ENCODE measurements around the gene NRXN3. TPM values are rescaled to one million over a fixed set of nuclear protein-coding genes. Genes with fewer than 3 reads are reported as not detected.

NRXN3 gene
- polyA plus RNA-seq, 1 donor (not counting 4 experiments of a cell fraction or from before 2014, with no cell fraction given): 0.89 TPM

GRCh38 chr14:78142998-78143397 is 27.2 kb upstream of the NRXN3 start:
- Histone ChIP-seq H3K36me3 (ENCODE audit: control insufficient read depth in 2 of 2, extremely low read depth in 1 of 2, insufficient read depth in 2 of 2, low read length in 2 of 2) (no peaks in the 10 kb centered on the region), H3K9me3 (ENCODE audit: control insufficient read depth, low read depth, low read length) (no peaks in the 10 kb centered on the region), H3K27me3 (ENCODE audit: control insufficient read depth, extremely low read depth, insufficient read depth, low read length) (no peaks in the 10 kb centered on the region), H3K27ac (ENCODE audit: control insufficient read depth, insufficient read depth, low read length) (no peak overlapping the region), H2AFZ (ENCODE audit: control insufficient read depth, low read length) (no peak overlapping the region), H3K9me1 (ENCODE audit: control insufficient read depth, extremely low read depth, insufficient read depth, low read length) (no peaks in the 10 kb centered on the region), H3K79me2 (ENCODE audit: control insufficient read depth, insufficient read depth, low read length) (no peaks in the 10 kb centered on the region), H3K4me1 (ENCODE audit: control insufficient read depth, extremely low read depth, insufficient read depth, low read length) (peaks cover 8% of the 10 kb centered on the region), H3K4me3 (ENCODE audit: control insufficient read depth in 2 of 3, extremely low read depth in 1 of 3, insufficient read depth in 2 of 3, low read depth in 1 of 3, low read length in 3 of 3) (no peak overlapping the region), H3K9ac (ENCODE audit: control insufficient read depth, extremely low read depth, insufficient read depth, low read length) (no peak overlapping the region), H3K4me2 (ENCODE audit: control insufficient read depth, extremely low read depth, insufficient read depth, low read depth, low read length) (no peak overlapping the region), H4K20me1 (ENCODE audit: control insufficient read depth, extremely low read depth, insufficient read depth, low read length) (no peaks in the 10 kb centered on the region)
- dilution Hi-C loops (cut with MboI; ENCODE audit: extremely low pct_ligation_motif_present, low sequenced_read_pairs): no loop called here
- FAIRE-seq (peak; percentile 48), DNase-seq (ENCODE audit: low read depth, low spot score) (no peak)
- TF ChIP-seq CTCF (optimal IDR thresholded peaks at IDR 0.05 in 1 of 3, IDR thresholded peaks at IDR 0.05 in 1 of 3, conservative IDR thresholded peaks at IDR 0.05 in 1 of 3; ENCODE audit: extremely low read depth in 1 of 3, insufficient read depth in 2 of 3, low read length in 3 of 3) (no peak), EZH2 (IDR thresholded peaks at IDR 0.05; ENCODE audit: low read length) (no peak)

- H3K4me2 ChIP-seq (ENCODE audit: control insufficient read depth, extremely low read depth, insufficient read depth, low read depth, low read length): no peak overlapping the region
- H3K27me3 ChIP-seq (ENCODE audit: control insufficient read depth, extremely low read depth, insufficient read depth, low read length): no peaks in the 10 kb centered on the region
- no peak overlapping the region for H3K9ac ChIP-seq (ENCODE audit: control insufficient read depth, extremely low read depth, insufficient read depth, low read length)
- no peaks in the 10 kb centered on the region for H3K79me2 ChIP-seq (ENCODE audit: control insufficient read depth, insufficient read depth, low read length)
- no peaks in the 10 kb centered on the region for H4K20me1 ChIP-seq (ENCODE audit: control insufficient read depth, extremely low read depth, insufficient read depth, low read length)
- no peaks in the 10 kb centered on the region for H3K9me1 ChIP-seq (ENCODE audit: control insufficient read depth, extremely low read depth, insufficient read depth, low read length)
- FAIRE-seq (peak; percentile 85), DNase-seq (ENCODE audit: low read depth, low spot score) (peak; percentile 33)
- no peak overlapping the region for H2AFZ ChIP-seq (ENCODE audit: control insufficient read depth, low read length)
- H3K9me3 ChIP-seq (ENCODE audit: control insufficient read depth, low read depth, low read length): no peaks in the 10 kb centered on the region
- H3K27ac ChIP-seq (ENCODE audit: control insufficient read depth, insufficient read depth, low read length): no peak overlapping the region
- peaks cover 8% of the 10 kb centered on the region for H3K4me1 ChIP-seq (ENCODE audit: control insufficient read depth, extremely low read depth, insufficient read depth, low read length)
- H3K36me3 ChIP-seq (ENCODE audit: control insufficient read depth in 2 of 2, extremely low read depth in 1 of 2, insufficient read depth in 2 of 2, low read length in 2 of 2): no peaks in the 10 kb centered on the region
- dilution Hi-C loops (cut with MboI; ENCODE audit: extremely low pct_ligation_motif_present, low sequenced_read_pairs): no loop called here
- H3K4me3 ChIP-seq (ENCODE audit: control insufficient read depth in 2 of 3, extremely low read depth in 1 of 3, insufficient read depth in 2 of 3, low read depth in 1 of 3, low read length in 3 of 3): no peak overlapping the region
- TF ChIP-seq EZH2 (IDR thresholded peaks at IDR 0.05; ENCODE audit: low read length) (no peak), CTCF (optimal IDR thresholded peaks at IDR 0.05 in 1 of 3, IDR thresholded peaks at IDR 0.05 in 1 of 3, conservative IDR thresholded peaks at IDR 0.05 in 1 of 3; ENCODE audit: extremely low read depth in 1 of 3, insufficient read depth in 2 of 3, low read length in 3 of 3) (no peak)
Observed at GRCh38 chr14:78143489-78144145, 26.6 kb upstream of the NRXN3 start.
